Dedifferentiated amniotic fluid mesenchymal stem cell (primary cell): ENCODE results near the gene KLK3.
"Not testable (repeated sequence)": the region's sequence is repeated elsewhere in the genome, so short reads cannot be mapped to it uniquely, and the experiment has no call there.

Source experiments
- DNase-seq: peaks from one replicate; pipeline ENCODE4 v3.0.0-alpha.2; 2016; ENCODE audit errors: extremely low spot score

The KLK3 gene

DNA sequence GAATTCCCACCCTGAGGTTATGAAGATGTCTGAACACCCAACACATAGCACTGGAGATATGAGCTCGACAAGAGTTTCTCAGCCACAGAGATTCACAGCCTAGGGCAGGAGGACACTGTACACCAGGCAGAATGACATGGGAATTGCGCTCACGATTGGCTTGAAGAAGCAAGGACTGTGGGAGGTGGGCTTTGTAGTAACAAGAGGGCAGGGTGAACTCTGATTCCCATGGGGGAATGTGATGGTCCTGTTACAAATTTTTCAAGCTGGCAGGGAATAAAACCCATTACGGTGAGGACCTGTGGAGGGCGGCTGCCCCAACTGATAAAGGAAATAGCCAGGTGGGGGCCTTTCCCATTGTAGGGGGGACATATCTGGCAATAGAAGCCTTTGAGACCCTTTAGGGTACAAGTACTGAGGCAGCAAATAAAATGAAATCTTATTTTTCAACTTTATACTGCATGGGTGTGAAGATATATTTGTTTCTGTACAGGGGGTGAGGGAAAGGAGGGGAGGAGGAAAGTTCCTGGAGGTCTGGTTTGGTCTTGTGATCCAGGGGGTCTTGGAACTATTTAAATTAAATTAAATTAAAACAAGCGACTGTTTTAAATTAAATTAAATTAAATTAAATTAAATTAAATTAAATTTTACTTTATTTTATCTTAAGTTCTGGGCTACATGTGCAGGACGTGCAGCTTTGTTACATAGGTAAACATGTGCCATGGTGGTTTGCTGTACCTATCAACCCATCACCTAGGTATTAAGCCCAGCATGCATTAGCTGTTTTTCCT, 7.0 kb downstream of the KLK3 start:
- DNase-seq, result no peak

GRCh38 chr19:50869479-50869878, 14.8 kb downstream of the KLK3 start:
- no peak for DNase-seq

DNA sequence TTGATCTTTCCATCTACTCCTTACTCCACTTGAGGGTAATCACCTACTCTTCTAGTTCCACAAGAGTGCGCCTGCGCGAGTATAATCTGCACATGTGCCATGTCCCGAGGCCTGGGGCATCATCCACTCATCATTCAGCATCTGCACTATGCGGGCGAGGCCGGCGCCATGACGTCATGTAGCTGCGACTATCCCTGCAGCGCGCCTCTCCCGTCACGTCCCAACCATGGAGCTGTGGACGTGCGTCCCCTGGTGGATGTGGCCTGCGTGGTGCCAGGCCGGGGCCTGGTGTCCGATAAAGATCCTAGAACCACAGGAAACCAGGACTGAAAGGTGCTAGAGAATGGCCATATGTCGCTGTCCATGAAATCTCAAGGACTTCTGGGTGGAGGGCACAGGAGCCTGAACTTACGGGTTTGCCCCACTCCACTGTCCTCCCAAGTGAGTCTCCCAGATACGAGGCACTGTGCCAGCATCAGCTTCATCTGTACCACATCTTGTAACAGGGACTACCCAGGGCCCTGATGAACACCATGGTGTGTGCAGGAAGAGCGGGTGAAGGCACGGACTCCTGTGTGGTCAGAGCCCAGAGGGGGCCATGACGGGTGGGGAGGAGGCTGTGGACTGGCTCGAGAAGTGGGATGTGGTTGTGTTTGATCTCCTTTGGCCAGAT, 15.8 kb downstream of the KLK3 start:
- DNase-seq, result no peak

DNA sequence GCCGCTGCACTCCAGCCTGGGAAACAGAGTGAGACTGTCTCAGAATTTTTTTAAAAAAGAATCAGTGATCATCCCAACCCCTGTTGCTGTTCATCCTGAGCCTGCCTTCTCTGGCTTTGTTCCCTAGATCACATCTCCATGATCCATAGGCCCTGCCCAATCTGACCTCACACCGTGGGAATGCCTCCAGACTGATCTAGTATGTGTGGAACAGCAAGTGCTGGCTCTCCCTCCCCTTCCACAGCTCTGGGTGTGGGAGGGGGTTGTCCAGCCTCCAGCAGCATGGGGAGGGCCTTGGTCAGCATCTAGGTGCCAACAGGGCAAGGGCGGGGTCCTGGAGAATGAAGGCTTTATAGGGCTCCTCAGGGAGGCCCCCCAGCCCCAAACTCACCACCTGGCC, 18.3 kb downstream of the KLK3 start, which contains the start of gene KLK2:
Gene KLK2 (plus strand): TSS at position 384 of the 400 bp plus-strand sequence. CDS start 35 bp downstream, outside the sequence.
- no peak for DNase-seq

GRCh38 chr19:50874211-50874610, 19.5 kb downstream of the KLK3 start:
- no peak for DNase-seq

GRCh38 chr19:50875795-50876422, 21.2 kb downstream of the KLK3 start:
- no peak for DNase-seq

DNA sequence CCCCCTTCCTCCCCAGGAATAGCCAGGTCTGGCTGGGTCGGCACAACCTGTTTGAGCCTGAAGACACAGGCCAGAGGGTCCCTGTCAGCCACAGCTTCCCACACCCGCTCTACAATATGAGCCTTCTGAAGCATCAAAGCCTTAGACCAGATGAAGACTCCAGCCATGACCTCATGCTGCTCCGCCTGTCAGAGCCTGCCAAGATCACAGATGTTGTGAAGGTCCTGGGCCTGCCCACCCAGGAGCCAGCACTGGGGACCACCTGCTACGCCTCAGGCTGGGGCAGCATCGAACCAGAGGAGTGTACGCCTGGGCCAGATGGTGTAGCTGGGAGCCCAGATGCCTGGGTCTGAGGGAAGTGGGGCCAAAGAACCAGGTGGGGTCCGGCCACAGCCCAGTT, 21.7 kb downstream of the KLK3 start:
- no peak for DNase-seq

GRCh38 chr19:50877338-50877737, 22.6 kb downstream of the KLK3 start:
- no peak for DNase-seq

DNA sequence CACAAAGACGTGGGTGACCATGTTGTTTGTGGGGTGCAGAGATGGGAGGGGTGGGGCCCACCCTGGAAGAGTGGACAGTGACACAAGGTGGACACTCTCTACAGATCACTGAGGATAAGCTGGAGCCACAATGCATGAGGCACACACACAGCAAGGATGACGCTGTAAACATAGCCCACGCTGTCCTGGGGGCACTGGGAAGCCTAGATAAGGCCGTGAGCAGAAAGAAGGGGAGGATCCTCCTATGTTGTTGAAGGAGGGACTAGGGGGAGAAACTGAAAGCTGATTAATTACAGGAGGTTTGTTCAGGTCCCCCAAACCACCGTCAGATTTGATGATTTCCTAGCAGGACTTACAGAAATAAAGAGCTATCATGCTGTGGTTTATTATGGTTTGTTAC, 24.1 kb downstream of the KLK3 start:
- DNase-seq, result no peak

GRCh38 chr19:50880241-50880640, 25.5 kb downstream of the KLK3 start:
- DNase-seq, result no peak

- DNase-seq, result no peak
Observed at GRCh38 chr19:50882188-50882587, 27.5 kb downstream of the KLK3 start.

DNA sequence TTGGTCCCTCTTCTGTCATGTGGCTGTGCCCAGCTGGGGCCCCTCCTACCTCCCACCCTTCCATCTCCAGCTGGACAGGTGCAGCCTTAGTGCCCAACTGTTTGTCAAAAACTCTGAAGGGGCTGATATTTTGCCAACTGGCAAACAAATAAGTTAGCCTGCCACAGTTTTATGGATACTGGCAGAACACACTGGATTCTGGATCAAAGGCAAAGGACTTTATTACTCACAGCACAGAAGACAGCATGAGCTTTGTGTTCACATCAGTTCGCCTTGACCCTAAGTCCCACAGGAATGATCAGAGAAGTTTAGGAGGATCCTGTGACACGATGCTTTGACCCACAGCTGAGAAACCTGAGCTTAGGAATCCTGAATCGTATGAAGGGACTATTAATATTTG, 34.9 kb downstream of the KLK3 start:
- no peak for DNase-seq

GRCh38 chr19:50890422-50891252, 35.9 kb downstream of the KLK3 start:
- DNase-seq, result no peak

- no peak for DNase-seq
Observed at GRCh38 chr19:50891253-50891625, 36.5 kb downstream of the KLK3 start.

DNA sequence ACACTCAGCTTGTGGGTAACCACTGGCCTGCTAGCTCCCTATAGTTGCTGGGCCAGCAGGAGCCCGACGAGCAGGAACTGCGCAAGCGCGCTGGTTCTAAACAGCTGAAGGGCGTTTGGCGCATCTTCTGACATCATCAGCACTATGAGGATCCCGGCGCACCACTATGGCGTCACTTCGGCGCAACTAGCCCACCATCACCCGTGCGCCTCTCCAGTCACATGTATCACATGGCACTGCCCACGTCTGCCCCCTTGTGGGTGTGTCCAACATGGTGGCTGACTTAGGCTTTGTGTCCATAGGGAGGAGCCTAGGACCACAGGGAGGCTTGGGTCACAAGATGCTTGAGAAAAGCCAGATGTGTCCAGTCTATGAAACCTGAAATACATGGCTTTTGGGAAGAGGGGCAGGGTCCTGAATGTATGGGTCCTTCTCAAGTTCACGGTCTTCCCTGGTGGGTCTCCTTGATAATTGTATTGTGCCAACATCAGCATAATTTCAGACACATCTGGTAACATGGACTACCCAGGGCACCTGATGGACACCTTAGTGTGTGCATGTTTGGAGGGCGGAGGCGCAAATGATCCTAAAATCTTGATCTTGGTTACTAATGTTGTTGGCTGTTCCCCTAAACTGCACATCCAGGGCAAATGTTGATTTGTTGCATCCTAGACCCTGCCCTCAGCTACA, 38.5 kb downstream of the KLK3 start:
- DNase-seq, result no peak

DNA sequence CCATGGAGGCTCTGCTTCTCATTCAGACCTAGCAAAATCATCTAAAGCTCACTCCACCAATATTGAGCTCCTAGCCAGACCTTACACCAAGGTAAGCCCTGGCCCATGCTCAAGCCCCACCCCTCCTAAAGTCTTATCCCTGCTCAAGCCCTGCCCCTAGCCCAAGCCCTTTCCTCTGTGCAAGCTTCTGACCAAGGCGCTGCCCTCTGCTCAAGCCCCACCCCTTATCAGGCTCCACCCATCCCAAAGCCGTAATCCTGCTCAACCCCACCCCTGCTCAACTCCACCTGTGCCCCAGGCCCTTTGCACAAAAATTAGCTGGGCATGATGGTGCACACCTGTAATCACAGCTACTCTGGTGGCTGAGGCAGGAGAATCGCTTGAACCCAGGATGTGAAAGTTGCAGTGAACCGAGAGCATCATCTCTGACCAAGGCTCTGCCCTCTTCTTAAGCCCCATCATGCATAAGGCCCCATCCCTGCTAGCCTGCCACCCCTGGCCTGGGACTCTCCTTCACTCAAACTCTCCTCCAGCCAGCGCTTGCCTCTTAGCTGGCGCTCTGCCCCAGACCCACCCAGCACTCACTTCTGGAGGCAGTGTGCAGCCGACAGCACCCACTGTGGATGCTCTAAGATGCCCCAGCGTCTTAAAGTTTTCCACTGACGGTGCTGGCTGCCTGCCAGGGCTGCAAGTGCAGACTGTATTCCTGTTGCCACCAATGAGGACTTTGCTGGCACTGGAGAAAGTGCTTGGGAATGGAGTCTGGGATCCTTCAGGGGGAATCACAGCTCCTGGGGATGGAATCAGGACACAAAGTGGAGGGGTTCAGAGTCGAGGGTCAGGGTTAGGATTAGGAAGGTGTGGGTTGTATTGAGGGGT, 40.0 kb downstream of the KLK3 start:
- no peak for DNase-seq

GRCh38 chr19:50896089-50896590, 41.4 kb downstream of the KLK3 start:
- not testable (repeated sequence) for DNase-seq

GRCh38 chr19:50896591-50897190, 42.0 kb downstream of the KLK3 start:
- no peak for DNase-seq

DNA sequence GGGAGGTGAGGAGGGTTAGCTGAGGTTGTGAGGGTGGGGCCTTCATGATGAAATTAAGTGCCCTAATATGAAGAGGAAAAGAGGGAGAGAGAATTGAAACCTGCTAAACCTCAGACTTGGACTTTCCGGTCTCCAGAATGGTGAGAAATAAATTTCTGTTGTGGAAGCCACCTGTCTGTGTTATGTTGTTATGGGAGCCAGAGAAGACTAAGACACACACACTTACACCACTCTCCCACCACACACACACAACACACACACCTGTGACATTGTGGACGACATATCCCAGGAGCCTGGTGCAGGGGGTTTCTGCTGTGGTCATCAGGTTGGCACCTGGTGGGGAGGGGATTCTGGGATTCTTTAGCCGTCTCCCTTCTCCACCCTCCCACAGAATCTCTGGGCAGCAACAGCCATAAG, 42.5 kb downstream of the KLK3 start:
- DNase-seq, result no peak

DNA sequence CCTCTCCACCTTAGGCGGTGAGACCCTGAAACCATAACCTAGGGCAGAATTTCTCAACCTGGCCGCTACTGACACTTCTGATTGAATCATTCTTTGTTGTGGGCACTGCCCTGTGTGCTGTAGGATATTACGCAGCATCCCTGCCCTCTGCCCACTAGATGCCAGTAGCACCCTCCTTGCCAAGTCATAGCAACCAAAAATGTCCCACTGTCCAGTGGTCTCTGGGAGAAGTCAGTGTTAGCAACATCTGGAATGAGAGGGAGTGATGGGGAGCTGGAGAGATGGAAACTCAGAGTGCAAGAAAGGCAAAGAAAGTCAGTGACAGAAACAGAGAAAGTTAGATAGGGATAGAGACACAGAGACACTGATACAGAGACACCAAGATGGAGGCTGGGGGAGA, 42.9 kb downstream of the KLK3 start:
- no peak for DNase-seq
